GM19395 (cell line): Measurements from ENCODE around the gene RPP25L.
A peak's percentile ranks its signal among the peaks of the same experiment; 100 is the strongest.

Source experiments
- ATAC-seq: cut with Tn5 transposase; IDR thresholded peaks from one replicate; pipeline ENCODE4 v1.9.1; 2021; ENCODE audit warnings: mild to moderate bottlenecking, moderate library complexity; ENCODE audit not compliant: unreplicated experiment

Gene RPP25L

DNA sequence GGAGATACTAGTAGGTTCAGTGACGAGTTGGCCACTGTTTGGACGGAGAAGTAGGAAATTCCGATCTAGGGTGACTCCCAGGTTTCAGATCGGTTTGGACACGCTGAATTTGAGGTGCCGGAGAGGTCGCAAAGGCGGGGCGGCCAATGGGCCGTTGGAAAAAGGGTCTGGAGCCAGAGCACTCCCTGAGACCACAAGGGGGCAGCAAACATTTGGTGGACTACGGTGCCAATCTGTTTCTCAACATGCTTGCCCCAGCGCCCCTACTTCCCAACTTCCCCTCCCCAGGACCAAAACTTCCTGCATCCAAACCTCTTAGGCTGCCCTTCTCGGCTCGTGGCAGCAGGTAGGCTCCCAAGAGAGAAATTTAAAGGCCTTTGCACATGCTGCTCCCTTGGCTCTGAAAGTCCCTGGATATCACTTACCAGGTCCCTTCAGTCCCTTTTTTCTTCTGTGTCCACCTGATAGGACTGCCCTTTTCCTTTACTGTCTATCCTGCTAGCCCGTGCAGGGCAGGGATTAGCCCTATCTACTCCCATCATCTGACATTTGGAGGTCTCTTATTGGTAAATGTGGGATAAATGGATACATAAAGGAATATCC is 992 bp upstream of the RPP25L start:
- no peak for ATAC-seq

DNA sequence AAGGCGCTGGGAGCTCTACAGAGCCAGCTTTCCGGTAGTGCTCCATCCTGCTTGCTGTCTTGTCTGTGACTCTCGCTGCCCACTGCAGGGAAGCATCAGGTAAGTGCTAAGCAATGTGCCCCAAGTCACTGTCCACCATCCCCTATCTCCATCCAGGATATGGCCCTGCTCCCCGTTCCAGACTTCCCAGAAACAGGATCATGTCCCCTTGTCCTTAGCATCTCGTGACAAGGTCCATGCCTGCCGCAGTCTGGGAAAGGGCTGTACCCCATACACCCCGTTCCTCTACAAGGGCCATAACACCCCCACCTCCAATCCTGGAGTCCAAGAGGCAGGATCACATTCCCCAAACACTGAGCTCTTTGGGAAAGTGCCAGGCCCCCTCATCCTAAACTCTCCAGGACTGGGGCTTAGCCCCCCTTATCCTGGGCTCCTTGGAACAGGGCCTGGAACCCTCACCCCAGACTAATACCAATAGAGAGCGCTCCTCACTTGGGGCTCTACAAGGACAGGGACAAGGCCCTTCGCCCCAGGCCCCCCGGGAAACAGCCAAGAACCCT is 566 bp downstream of the RPP25L start:
- peak; percentile 3 for ATAC-seq

DNA sequence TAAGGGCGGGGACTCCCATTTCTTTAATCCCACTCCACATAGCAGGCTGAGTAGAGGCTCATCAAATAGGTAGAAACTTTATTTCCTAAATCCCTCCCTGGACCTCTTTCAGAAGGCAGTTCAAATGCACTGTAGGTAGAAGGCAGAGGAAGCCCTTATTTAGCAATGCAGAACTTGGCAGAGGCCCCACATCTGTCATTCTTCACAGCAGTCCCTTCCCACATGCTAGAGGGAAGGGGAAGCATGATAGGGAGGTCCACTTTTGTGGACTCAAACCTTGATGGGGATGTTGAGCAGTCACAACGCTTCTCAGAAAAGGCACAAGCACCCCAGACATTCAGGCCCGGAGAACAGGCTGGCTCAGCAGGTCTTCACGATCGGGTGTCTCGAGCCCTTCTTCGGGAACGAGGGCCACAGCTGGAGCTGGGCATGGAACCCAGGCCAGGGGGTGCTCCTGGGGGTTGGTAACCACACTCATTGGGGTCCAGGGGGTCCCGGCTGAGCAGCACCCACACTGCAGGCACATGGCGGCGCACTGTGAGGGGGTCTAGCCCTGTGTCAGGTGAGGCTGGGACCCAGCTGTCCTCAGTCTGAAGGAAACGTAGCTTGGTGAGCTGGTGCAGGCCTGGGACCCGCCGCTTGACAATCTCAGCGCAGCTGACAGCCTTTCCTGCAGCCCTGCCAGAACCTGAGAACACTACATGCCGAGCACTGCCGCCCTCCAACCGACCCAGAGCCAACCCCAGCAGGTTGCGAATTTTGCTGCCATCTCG is 1.3 kb downstream of the RPP25L start:
- ATAC-seq = no peak

DNA sequence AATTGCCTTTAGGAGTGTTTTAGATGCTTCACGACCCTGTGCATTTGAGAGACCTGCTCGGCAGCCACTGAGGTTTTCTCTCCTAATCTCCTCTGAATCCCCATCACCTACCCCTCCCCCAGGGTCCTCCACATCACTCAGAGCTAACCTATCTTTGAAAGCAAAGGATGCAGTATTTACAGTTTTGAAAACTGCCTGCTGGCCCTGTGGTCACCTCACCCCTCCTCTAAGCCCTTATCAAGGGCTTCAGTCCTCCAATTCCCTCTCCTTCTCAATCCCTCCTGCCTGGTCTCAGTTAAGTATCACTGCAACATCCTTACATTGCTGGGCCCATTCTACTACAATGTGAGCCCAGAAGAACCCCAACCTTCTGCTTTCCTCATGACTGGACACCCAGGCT is 4.6 kb downstream of the RPP25L start:
- ATAC-seq = no peak

DNA sequence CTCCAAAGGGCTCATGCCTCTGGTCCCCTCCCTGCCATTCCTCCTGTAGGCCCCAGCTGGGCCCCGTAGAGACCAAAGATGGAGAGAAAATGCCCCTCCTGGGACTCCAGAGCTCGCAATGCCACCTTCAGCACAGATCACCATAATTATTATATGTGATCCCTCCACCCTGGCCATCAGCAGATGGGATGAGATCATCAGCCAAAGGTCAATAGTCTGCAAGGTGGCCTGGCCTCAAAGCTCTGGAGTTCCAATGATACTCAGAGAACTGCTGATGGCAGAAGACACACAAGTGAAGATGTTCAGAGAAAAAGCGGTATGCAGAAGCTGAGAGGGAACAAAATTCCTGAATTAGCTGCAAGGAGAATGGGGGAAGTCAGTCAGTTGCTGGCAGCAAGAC is 5.0 kb downstream of the RPP25L start:
- no peak for ATAC-seq

DNA sequence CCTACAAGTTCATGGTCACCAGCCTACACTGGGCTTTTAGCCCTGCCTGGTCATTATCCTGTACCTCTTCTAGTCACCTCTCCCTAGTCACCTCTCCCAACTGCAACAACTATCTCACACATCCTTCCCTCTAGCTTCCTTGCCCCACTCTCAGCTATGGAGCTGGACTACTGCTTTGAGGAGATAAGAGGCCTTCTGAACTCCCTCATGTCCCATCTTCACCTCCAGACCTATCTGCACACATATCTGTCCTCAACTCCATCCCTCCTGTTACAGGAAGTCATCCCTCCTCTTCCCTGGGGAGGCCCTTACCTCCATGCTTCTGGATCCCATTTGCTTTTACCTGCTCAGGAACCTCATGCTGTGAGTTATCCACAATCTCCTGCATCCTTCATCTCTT is 5.7 kb downstream of the RPP25L start:
- no peak for ATAC-seq

DNA sequence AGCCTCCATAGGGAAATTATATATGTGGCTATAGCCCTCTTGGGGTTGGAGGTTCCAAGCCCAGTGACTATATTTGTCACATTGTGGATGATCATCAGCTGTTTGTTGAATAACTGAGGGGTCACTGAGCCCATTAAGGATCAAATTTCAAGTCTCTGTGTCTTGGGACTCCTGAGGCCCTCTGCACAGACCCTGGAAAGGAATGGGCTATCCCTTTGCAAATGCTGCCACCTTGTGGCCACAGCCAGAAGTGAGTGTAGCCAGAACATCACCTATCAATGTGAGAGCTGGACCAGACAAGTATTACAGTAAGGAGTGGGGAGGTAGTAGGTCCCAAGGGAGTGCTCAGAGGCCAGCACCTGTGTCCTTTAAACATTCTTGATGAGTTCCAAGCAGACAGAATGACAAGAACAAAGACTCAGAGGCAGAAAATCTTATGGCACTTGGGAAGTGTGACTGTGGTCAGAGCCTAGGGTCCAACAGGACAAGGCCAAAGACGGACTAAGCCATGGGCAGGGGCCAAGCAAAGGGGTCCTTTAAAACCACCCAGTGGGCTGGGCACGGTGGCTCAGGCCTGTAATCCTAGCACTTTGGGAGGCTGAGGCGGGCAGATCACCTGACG is 8.2 kb downstream of the RPP25L start:
- ATAC-seq = no peak

DNA sequence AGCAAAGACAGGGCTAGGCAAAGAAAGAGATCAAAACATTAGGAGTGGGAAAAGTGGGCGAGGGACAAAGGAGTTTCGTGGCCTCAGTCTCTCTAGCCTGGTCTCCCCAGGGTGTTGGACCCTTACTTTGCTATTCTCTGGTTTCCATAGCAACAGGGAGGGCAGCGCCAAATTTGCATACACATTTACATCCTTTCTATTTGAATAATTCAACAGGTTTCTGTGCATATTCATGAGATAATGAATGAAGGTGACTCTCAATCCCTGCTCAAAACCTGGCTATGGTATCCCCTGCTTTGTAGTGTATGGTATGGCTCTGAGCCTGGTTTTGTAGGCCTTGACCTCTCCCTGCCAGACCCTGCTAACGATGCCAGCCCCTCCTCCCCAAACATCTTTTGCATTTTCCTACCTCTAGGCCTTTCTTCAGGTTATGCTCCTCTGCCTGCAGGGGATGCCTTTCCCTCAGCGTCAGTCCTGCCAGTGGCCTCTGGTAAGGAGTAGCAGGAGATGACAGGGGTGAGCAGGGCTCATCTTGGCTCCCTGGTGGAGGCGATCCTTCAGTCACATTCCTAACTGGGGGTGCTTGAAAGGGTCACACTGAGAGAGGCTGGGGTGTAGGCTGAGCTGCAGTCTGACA is 9.8 kb downstream of the RPP25L start:
- no peak for ATAC-seq

DNA sequence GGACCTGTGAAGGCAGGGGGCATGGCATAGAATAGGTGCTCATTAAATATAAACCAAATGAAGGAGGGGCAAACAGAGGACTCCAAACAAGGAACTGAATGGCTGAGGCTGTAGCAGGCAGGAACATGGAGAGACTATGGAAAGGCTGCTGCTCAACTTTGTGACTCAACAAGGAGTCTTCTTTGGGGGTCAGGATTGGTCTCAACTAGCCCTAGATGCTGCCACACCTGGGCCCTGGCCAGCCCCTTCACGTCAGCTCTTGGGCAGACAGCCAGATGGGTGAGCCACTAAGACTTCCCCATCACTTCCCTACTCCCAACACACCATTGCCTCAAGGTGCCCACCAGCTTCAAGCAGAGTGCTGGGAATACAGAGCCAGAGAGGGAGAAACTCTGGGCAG is 11.0 kb downstream of the RPP25L start:
- ATAC-seq = no peak

DNA sequence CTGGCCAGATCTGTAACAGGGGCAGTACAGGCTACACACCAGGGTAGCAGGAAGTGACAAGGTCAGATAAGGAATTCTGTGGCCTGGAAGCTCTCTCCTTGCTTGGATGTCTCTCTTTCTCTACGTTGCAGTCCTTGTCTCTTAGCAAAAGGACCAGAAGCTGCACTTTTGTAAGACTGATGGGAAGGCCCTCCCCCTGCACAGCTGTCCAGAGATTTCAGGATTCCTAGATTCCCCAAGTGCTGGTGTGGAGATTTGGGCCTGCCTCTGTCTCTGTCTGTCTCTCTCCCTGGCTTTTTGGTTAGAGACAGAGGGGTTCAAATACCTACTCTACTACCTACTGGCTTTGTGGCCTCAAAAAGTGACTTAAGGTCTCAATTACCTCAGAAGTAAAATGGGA is 12.4 kb downstream of the RPP25L start:
- no peak for ATAC-seq

DNA sequence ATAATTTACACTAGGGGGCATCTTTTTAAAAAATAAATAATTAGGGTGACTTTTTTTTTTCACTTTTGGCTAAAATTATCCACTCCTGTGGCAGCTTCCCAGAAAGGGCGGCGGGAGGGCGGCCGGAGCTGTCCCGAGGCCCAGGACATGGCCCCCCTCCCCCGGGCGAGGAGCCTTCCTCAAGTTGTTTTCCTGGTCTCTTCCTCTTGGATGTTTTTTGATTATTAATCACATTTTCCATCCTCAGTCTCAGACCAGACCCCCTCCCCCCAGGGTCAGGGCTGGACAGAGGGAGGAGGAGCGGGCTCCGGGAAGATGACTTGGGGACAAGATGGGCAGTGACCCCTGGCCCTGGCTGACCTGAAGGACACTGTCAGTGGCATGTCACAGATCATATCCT is 17.7 kb downstream of the RPP25L start:
- ATAC-seq = no peak

DNA sequence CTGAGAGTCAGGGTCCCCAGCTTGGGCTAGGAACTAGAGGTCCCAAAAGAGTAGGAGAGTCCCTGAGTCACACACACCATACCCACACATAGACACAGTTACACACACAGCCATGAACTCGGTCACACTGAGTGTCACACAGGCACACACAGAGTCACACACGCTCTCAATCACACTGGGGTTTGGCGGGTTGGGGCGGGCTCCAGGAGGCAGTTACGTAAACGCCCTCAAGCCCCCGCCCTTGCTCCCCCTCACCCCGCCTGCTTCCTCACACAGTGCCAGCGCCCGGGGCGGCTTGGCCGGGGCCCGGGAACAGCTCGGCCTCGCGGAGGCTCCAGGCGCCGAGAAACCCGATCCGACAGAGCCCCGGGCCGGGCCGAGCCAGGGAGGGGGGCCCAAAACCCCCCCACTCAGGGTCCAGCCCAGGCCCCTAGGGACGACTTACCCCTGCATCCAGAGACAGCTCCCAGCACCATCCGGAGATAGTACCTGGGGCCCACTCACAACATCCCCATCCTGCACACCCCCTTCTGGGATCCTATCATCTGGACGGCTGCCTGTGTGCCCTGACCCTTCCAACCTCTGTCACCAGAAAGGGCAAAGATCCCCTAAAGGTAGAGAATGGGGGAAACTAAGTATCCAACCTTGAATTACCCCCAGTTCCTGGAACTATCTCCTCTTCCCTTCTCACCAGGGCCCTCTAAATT is 18.8 kb downstream of the RPP25L start:
- no peak for ATAC-seq

DNA sequence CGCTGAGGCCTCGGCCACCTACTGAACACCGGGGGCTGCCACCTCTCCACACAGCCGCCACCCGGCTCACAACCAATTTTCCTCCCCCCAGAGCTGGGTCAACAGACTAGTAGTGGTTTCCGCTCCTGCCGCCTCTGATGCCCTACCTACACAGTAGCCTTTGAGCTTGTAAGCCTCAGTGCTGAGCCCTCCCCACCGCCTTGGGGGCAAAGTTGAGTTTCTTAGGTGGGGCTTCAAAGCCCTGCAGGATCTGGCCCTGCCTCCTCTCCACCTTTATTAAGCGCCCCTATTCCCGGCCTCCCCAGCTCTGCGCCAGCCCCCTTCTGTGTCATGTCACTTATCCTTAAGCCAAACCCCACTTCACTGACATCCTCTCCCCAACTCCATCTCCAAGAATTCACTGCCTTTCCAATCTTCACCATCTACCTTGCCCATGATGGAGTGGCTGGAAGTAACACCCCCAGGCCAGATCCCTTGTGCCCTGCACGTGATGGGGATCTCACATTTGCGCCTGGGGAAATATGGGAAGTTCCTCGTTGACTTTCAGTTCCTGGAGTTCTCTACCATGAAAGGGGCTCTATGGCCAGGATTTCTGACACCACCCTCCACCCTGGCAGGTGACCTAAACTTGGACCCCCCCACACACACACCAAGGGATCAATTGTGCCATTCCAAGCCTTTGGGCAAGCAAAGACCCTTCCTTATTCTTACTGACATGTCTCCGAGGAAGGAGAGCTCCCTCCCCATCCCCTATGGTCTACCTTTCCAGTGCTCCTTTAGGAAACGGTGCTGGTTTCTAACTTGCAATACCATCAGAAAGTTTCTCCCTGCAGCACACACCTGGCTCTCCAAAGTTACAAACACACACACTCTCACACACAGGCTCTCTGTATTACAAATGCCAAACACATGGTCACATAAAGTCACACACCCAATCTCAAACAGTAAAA is 19.7 kb downstream of the RPP25L start:
- ATAC-seq = no peak

DNA sequence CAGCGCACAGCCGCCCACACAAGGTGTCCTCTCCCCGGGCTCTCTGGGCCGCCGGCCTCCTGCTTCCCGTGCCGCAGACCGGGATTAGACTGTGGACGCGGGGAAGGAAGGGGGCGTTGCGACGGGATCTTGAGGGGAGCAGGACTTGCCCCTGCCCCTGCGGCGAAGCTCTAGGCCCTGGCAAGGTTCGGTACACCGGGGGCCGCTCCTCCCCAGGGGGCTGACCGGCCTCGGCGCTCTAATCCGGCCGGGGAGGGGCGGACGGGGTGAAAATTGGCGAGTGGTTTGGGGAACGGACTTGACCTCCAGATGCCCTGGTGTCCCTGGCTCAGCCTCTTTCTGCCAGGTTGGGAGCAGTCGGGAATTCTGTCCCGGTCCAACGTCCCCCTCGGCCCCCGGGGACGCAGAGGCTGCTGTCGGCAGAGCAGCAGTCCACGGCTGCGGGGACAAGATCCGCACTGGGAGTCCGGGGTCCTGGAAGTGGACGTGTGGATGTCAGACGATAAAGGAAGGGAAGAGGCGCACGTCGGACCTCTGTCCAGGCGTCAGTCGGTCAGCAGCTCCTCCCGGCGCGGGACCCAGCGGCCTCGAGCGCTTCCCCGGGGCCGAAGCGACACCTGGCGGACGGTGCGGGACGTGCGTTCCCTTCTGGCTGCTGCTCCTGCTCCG is 20.5 kb downstream of the RPP25L start:
- no peak for ATAC-seq

DNA sequence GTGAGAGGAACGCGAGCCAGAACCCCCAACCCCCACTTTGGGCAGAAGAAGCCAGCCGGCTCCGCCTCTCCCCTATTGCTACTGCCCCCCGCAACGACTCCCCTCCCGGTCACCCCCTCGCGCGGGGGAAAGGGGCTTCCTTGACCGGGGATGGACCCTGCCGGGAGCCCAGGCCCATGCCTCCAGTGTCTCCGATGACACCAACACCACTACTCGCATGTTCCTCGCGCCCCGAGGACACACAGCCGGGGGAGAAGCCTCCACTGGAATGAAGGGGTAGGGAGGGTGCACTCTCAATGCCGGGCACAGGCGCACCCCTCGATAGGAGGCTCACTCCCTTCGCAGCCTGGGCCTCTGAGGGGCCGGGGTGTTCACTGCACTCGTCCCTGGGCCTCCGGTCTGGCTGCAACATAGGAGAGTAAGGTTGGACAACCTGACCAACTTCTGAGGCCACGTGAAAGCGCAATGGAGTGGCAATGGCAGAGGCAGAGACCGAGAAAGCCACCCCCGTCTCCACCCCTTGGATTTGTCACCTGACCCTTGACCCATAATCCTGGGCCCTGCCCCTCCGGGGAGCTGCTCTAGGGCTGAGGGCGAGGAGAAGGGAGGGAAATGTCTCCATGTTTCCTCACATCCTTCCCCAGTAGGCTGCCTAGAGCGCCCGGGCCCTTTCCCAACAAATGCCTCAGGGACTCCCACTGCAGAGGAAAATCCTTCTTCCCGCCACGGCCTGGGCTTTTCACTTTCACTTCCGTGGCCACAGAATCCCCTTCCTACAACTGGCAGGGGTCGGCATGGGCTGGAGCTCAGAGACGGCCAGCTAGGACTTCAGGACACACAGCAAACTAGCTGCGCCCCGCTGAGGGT is 21.3 kb downstream of the RPP25L start:
- no peak for ATAC-seq

DNA sequence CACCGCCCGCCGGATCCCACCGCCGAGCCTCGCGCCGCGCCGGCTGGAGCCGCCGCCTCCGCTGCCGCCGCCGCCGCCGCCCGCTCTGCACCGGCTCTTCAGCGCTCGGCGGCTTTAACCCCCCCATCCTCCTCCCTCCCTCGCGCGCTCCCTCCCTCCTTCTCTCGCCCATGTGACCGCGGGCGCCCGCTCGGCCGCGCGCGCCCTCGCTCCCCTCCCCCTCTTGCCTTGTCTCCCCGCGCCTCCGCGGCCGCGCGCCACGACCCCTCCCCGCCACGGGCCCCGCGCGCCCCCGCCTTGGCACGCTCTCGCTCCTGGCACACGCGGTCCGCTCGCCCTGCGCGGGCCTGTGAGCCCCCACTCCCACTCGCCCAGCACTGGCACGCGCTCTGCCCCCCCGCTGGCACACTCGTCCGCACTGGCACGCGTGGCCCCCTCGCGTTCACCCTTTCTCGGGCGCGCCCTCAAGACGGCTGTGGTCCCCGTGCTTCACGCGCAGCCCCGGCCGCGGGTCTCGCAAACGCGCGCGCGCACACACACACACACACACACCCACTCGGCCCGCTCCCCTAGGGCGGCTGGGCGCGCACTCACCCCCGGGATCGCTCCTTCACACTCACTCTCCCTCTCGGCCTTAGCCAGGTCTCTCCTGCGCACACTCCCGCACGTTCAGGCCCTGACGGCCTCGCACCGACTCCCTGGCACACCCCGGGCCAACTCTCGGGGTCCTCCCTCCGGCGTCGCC is 22.1 kb downstream of the RPP25L start, which contains the start of gene CNTFR:
Gene CNTFR (minus strand): TSS at position 89 of the 745 bp plus-strand sequence. CDS start 20,743 bp downstream, outside the sequence.
- ATAC-seq = no peak
